ENCODE measurements around the gene KIAA1671. TPM values are rescaled to one million over a fixed set of nuclear protein-coding genes. Genes with fewer than 3 reads are reported as not detected.

KIAA1671 gene
- total and polyA plus RNA-seq, 4 donors: 8.7 to 35.9 (median 19.1) TPM

DNA sequence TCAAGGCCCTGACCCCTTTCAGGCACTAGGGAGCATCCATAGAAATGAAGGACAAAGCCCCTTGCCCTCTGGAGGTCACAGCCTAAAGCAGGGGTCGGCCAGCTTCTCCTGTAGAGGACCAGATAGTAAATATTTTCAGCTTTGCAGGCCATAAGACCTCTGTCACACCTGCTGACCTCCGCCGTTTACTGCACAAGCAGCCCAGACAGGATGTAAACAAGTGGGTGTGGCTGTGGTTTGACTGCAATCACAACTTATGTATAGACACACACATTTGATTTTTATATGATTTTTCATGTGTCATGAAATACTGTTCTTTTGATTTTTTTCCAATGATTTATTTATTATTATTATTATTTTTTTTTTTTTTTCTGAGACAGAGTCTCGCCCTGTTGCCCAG lies 34.3 kb downstream of the KIAA1671 start:
- 79% methylated on average over 4 of the region's 4 CpGs for WGBS
- peaks cover 10 to 28% (median 19%) of the 10 kb centered on the region in 4 donors for H3K4me1 ChIP-seq (ENCODE audit: control insufficient read depth in 4 of 4, insufficient read depth in 4 of 4, low read length in 3 of 4)
- TF ChIP-seq JUND (IDR thresholded peaks at IDR 0.05): no peak
- TF ChIP-seq, protein P1, sequence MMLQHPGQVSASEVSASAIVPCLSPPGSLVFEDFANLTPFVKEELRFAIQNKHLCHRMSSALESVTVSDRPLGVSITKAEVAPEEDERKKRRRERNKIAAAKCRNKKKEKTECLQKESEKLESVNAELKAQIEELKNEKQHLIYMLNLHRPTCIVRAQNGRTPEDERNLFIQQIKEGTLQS (IDR thresholded peaks at IDR 0.05): no peak
- TF ChIP-seq RXRA (IDR thresholded peaks at IDR 0.05): no peak
- TF ChIP-seq RAD21 (IDR thresholded peaks at IDR 0.05): no peak
- TF ChIP-seq HNF4A (conservative IDR thresholded peaks at IDR 0.05): no peak
- TF ChIP-seq HNF4G (IDR thresholded peaks at IDR 0.05): no peak
- no peak for TF ChIP-seq ZBTB33 (IDR thresholded peaks at IDR 0.05)
- TF ChIP-seq, protein P2, sequence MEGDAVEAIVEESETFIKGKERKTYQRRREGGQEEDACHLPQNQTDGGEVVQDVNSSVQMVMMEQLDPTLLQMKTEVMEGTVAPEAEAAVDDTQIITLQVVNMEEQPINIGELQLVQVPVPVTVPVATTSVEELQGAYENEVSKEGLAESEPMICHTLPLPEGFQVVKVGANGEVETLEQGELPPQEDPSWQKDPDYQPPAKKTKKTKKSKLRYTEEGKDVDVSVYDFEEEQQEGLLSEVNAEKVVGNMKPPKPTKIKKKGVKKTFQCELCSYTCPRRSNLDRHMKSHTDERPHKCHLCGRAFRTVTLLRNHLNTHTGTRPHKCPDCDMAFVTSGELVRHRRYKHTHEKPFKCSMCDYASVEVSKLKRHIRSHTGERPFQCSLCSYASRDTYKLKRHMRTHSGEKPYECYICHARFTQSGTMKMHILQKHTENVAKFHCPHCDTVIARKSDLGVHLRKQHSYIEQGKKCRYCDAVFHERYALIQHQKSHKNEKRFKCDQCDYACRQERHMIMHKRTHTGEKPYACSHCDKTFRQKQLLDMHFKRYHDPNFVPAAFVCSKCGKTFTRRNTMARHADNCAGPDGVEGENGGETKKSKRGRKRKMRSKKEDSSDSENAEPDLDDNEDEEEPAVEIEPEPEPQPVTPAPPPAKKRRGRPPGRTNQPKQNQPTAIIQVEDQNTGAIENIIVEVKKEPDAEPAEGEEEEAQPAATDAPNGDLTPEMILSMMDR (IDR thresholded peaks at IDR 0.05; ENCODE audit: low read depth, low read length, missing input control): no peak
- no peak for TF ChIP-seq YY1 (IDR thresholded peaks at IDR 0.05)

GRCh38 chr22:24989135-24989534 lies 36.6 kb downstream of the KIAA1671 start:
- no peaks in the 10 kb centered on the region for H3K36me3 ChIP-seq (ENCODE audit: control insufficient read depth in 4 of 4, insufficient read depth in 3 of 4, low read depth in 1 of 4, low read length in 3 of 4)
- 86% methylated on average over 2 of the region's 2 CpGs for whole genome bisulfite sequencing
- H3K4me1 ChIP-seq (ENCODE audit: control insufficient read depth in 4 of 4, insufficient read depth in 4 of 4, low read length in 3 of 4): peaks cover 10 to 22% (median 18%) of the 10 kb centered on the region in 4 donors
- H3K9me3 ChIP-seq (ENCODE audit: control insufficient read depth in 4 of 4, low read length in 3 of 4): no peaks in the 10 kb centered on the region
- no peaks in the 10 kb centered on the region for H3K27me3 ChIP-seq (ENCODE audit: control insufficient read depth in 4 of 4, insufficient read depth in 4 of 4, low read length in 3 of 4)
- peak overlapping the region; percentile 38 to 48 for H3K27ac ChIP-seq (ENCODE audit: low read depth in 1 of 2, low read length in 2 of 2)
- TF ChIP-seq SP1 (IDR thresholded peaks at IDR 0.05): no peak
- no peak for TF ChIP-seq JUND (IDR thresholded peaks at IDR 0.05)
- TF ChIP-seq RAD21 (IDR thresholded peaks at IDR 0.05): no peak
- no peak for TF ChIP-seq EGR1 (IDR thresholded peaks at IDR 0.05; ENCODE audit: low read depth in 2 of 2)
- TF ChIP-seq, protein P1 (IDR thresholded peaks at IDR 0.05): no peak
- TF ChIP-seq HNF4G (IDR thresholded peaks at IDR 0.05): no peak
- TF ChIP-seq, protein P3, sequence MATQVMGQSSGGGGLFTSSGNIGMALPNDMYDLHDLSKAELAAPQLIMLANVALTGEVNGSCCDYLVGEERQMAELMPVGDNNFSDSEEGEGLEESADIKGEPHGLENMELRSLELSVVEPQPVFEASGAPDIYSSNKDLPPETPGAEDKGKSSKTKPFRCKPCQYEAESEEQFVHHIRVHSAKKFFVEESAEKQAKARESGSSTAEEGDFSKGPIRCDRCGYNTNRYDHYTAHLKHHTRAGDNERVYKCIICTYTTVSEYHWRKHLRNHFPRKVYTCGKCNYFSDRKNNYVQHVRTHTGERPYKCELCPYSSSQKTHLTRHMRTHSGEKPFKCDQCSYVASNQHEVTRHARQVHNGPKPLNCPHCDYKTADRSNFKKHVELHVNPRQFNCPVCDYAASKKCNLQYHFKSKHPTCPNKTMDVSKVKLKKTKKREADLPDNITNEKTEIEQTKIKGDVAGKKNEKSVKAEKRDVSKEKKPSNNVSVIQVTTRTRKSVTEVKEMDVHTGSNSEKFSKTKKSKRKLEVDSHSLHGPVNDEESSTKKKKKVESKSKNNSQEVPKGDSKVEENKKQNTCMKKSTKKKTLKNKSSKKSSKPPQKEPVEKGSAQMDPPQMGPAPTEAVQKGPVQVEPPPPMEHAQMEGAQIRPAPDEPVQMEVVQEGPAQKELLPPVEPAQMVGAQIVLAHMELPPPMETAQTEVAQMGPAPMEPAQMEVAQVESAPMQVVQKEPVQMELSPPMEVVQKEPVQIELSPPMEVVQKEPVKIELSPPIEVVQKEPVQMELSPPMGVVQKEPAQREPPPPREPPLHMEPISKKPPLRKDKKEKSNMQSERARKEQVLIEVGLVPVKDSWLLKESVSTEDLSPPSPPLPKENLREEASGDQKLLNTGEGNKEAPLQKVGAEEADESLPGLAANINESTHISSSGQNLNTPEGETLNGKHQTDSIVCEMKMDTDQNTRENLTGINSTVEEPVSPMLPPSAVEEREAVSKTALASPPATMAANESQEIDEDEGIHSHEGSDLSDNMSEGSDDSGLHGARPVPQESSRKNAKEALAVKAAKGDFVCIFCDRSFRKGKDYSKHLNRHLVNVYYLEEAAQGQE (IDR thresholded peaks at IDR 0.05): no peak
- TF ChIP-seq, protein P4, sequence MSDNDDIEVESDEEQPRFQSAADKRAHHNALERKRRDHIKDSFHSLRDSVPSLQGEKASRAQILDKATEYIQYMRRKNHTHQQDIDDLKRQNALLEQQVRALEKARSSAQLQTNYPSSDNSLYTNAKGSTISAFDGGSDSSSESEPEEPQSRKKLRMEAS (IDR thresholded peaks at IDR 0.05): no peak
- TF ChIP-seq RXRA (IDR thresholded peaks at IDR 0.05): no peak
- no peak for TF ChIP-seq YY1 (IDR thresholded peaks at IDR 0.05)
- TF ChIP-seq FOXA2 (IDR thresholded peaks at IDR 0.05): no peak
- TF ChIP-seq, protein P2 (IDR thresholded peaks at IDR 0.05; ENCODE audit: low read depth, low read length, missing input control): no peak
- no peak for TF ChIP-seq GABPA (IDR thresholded peaks at IDR 0.05 in 1 of 2, conservative IDR thresholded peaks at IDR 0.05 in 1 of 2)
- TF ChIP-seq FOXA1 (IDR thresholded peaks at IDR 0.05): no peak
- no peak overlapping the region for H3K9ac ChIP-seq (ENCODE audit: low read depth in 1 of 2, low read length in 2 of 2)
- no peak for DNase-seq (ENCODE audit: low spot score)
- H3K4me3 ChIP-seq (ENCODE audit: low read depth in 1 of 3, low read length in 3 of 3): no peak overlapping the region

More for the DNA sequence above, 34.3 kb downstream of the KIAA1671 start:
- Histone ChIP-seq H3K4me3 (ENCODE audit: low read depth in 1 of 3, low read length in 3 of 3) (no peak overlapping the region), H3K9ac (ENCODE audit: low read depth in 1 of 2, low read length in 2 of 2) (no peak overlapping the region), H3K27me3 (ENCODE audit: control insufficient read depth in 4 of 4, insufficient read depth in 4 of 4, low read length in 3 of 4) (no peaks in the 10 kb centered on the region), H3K36me3 (ENCODE audit: control insufficient read depth in 4 of 4, insufficient read depth in 3 of 4, low read depth in 1 of 4, low read length in 3 of 4) (no peaks in the 10 kb centered on the region), H3K27ac (ENCODE audit: low read depth in 1 of 2, low read length in 2 of 2) (no peak overlapping the region), H3K9me3 (ENCODE audit: control insufficient read depth in 4 of 4, low read length in 3 of 4) (no peaks in the 10 kb centered on the region)
- no peak for DNase-seq (ENCODE audit: low spot score)

All from liver (tissue), 9 donors.